K562 (cell line): Measurements from ENCODE around the gene SMG9. TPM values are rescaled to one million over a fixed set of nuclear protein-coding genes. Genes with fewer than 3 reads are reported as not detected.

ENCODE experiments used
- ATAC-seq: fragments of 200-7000 bp; cut with Tn5 transposase; 3 replicates; pipeline ENCODE4 v1.9.1; 2020; ENCODE audit warnings: moderate library complexity
- BruUV-seq: library from RNA; stranded (reverse); fragments of 400-500 nt; replicated peaks from 2 replicates; lab custom pipeline; 2021; lab: Mats Ljungman, UMichigan
- CTCF ChIA-PET: fragments of 300-600 bp; formaldehyde crosslinking; extraction: SDS; loops from one replicate; lab custom pipeline; 2021; ENCODE audit warnings: low intra/inter-chr PET ratio; lab: Yijun Ruan, JAX
- POLR2A ChIA-PET: fragments of 300-600, 350-650 bp; sonication (Branson Sonifier 250); formaldehyde crosslinking; extraction: SDS; loops from one replicate; lab custom pipeline; 2021; ENCODE audit warnings: antibody characterized with exemption, inconsistent platforms; lab: Yijun Ruan, JAX
- DNase-seq, 4 experiments: peaks; one replicate each; pipeline versions ENCODE4 v3.0.0 to v3.0.0-alpha.2; 2011 to 2018; ENCODE audit warnings: low spot score in 3 of 4, mixed read lengths in 3 of 4; ENCODE audit errors: extremely low read depth in 1 of 4
- FAIRE-seq: peaks from 2 replicates; lab custom pipeline; 2011; peaks lifted over from hg19 to GRCh38; lab: Jason Lieb, UNC
- H2AFZ ChIP-seq: 2 replicates; pipeline ENCODE4 v1.6.0; 2011; ENCODE audit warnings: low read depth, low read length, control low read depth, inconsistent platforms
- H3K27ac ChIP-seq: fragments of 200-600 bp; 3 replicates; pipeline ENCODE4 v1.8.0; 2011; ENCODE audit warnings: low read depth, mild to moderate bottlenecking, control low read depth, inconsistent platforms, low read length, moderate library complexity, mixed read lengths; ENCODE audit errors: extremely low read depth
- H3K27me3 ChIP-seq, 2 experiments: fragments of 300-600 bp in 1 of 2; 2 replicates in 1 of 2; 3 replicates in 1 of 2; pipeline versions ENCODE4 v1.6.0 to v1.8.0; 2011; ENCODE audit warnings: inconsistent platforms in 2 of 2, low read length in 2 of 2, mild to moderate bottlenecking in 1 of 2, mixed read lengths in 1 of 2, moderate library complexity in 1 of 2; ENCODE audit not compliant: control insufficient read depth in 2 of 2, insufficient read depth in 2 of 2
- H3K36me3 ChIP-seq: fragments of 300-600 bp; 3 replicates; pipeline ENCODE4 v1.8.0; 2011; ENCODE audit warnings: mild to moderate bottlenecking, low read length, inconsistent platforms; ENCODE audit not compliant: control insufficient read depth, insufficient read depth
- H3K4me1 ChIP-seq, 2 experiments: fragments of 200-600 bp in 1 of 2; replicated peaks in 1 of 2; 2 replicates in 1 of 2; 3 replicates in 1 of 2; pipeline versions ENCODE4 v1.5.1 to v1.8.0; 2011; ENCODE audit warnings: inconsistent platforms in 2 of 2, low read length in 2 of 2, mild to moderate bottlenecking in 1 of 2, mixed read lengths in 1 of 2, moderate library complexity in 1 of 2; ENCODE audit not compliant: control insufficient read depth in 2 of 2, insufficient read depth in 2 of 2
- H3K4me2 ChIP-seq: 2 replicates; pipeline ENCODE4 v1.6.1; 2011; ENCODE audit warnings: low read length, control low read depth, inconsistent platforms, mixed read lengths; ENCODE audit not compliant: insufficient read depth
- H3K4me3 ChIP-seq: fragments of 200-600 bp; sonication (generic), shearing (Covaris generic); 2 replicates; pipeline ENCODE4 v1.5.1; 2016; ENCODE audit warnings: control low read depth, inconsistent platforms
- H3K79me2 ChIP-seq: fragments of 200-600 bp; 3 replicates; pipeline ENCODE4 v1.8.0; 2011; ENCODE audit warnings: low read length, inconsistent platforms; ENCODE audit not compliant: control insufficient read depth, insufficient read depth
- H3K9ac ChIP-seq, 2 experiments: 2 replicates each; pipeline versions ENCODE4 v1.6.0 to v1.6.1; 2011; ENCODE audit warnings: low read depth in 2 of 2, low read length in 2 of 2, control low read depth in 1 of 2, inconsistent platforms in 1 of 2, mild to moderate bottlenecking in 1 of 2, mixed read lengths in 1 of 2; ENCODE audit not compliant: insufficient read depth in 1 of 2
- H3K9me1 ChIP-seq: one replicate; pipeline ENCODE4 v1.6.0; 2011; ENCODE audit warnings: inconsistent platforms, mild to moderate bottlenecking, low read length, moderate library complexity; ENCODE audit not compliant: control insufficient read depth, insufficient read depth
- H3K9me3 ChIP-seq: replicated peaks from 2 replicates; pipeline ENCODE4 v1.5.1; 2011; ENCODE audit warnings: low read depth, low read length, inconsistent platforms; ENCODE audit not compliant: control insufficient read depth, insufficient read depth
- H4K20me1 ChIP-seq: replicated peaks from 2 replicates; pipeline ENCODE4 v1.6.1; 2011; ENCODE audit warnings: low read length, inconsistent platforms, mixed read lengths; ENCODE audit not compliant: control insufficient read depth, insufficient read depth
- ARID2 ChIP-seq: fragments of 450-650 bp; IDR thresholded peaks from 2 replicates; pipeline ENCODE4 v1.6.1; 2017; ENCODE audit warnings: antibody characterized with exemption, mild to moderate bottlenecking
- BDP1 ChIP-seq: IDR thresholded peaks from 3 replicates; pipeline ENCODE4 v1.6.1; 2011; ENCODE audit not compliant: insufficient read length, insufficient read depth
- BHLHE40 ChIP-seq: IDR thresholded peaks from 2 replicates; pipeline ENCODE4 v1.6.1; 2011; ENCODE audit warnings: low read length, improper control_type of control experiment
- BRD4 ChIP-seq: fragments of 200-600 bp; sonication (generic); IDR thresholded peaks from 2 replicates; pipeline ENCODE4 v1.6.1; 2017; ENCODE audit warnings: inconsistent platforms
- HNRNPLL ChIP-seq: fragments of 200-400 bp; formaldehyde crosslinking; IDR thresholded peaks from 2 replicates; pipeline ENCODE4 v1.6.1; 2017; ENCODE audit warnings: low read length, low read depth, mild to moderate bottlenecking; ENCODE audit not compliant: poor library complexity, severe bottlenecking
- KLF1 ChIP-seq: fragments of 450-650 bp; IDR thresholded peaks from 2 replicates; pipeline ENCODE4 v1.6.1; 2016; ENCODE audit warnings: missing genetic modification characterization, missing compliant biosample characterization
- MEF2A ChIP-seq: IDR thresholded peaks from 2 replicates; pipeline ENCODE4 v1.6.1; 2011; ENCODE audit warnings: low read depth, mild to moderate bottlenecking, low read length, moderate library complexity; ENCODE audit not compliant: control insufficient read depth
- NEUROD1 ChIP-seq: fragments of 150-350 bp; IDR thresholded peaks from 2 replicates; pipeline ENCODE4 v1.6.1; 2014; ENCODE audit warnings: borderline replicate concordance, low read length, low read depth; ENCODE audit not compliant: partially characterized antibody
- OTX1 ChIP-seq: fragments of 450-650 bp; formaldehyde crosslinking; IDR thresholded peaks from 2 replicates; pipeline ENCODE4 v1.4.0; 2022; ENCODE audit warnings: mild to moderate bottlenecking
- SAFB ChIP-seq: fragments of 200-400 bp; formaldehyde crosslinking; IDR thresholded peaks from 2 replicates; pipeline ENCODE4 v1.6.1; 2017; ENCODE audit warnings: low read depth, low read length, borderline replicate concordance
- STAG1 ChIP-seq: sonication (generic); formaldehyde crosslinking; IDR thresholded peaks from 2 replicates; pipeline ENCODE4 v1.5.0; 2020; ENCODE audit warnings: missing genetic modification reagents, borderline replicate concordance
- TAF7 ChIP-seq: fragments of 450-650 bp; IDR thresholded peaks from 2 replicates; pipeline ENCODE4 v1.6.1; 2016; ENCODE audit warnings: missing genetic modification characterization, missing compliant biosample characterization
- ZFX ChIP-seq: sonication (generic); formaldehyde crosslinking; IDR thresholded peaks from 2 replicates; pipeline ENCODE4 v1.8.0; 2022; ENCODE audit warnings: mild to moderate bottlenecking, missing genetic modification reagents, moderate library complexity
- ZNF212 ChIP-seq: fragments of 450-650 bp; formaldehyde crosslinking; IDR thresholded peaks from 2 replicates; pipeline ENCODE4 v1.4.0; 2020; ENCODE audit warnings: mild to moderate bottlenecking
- WGBS: fragments of 100-300 bp; shearing (Covaris generic); methylation state at CpG from one replicate; pipeline ENCODE4 v1.1.6; 2016; ENCODE audit warnings: low coverage, mixed read lengths; ENCODE audit not compliant: insufficient coverage; ENCODE audit errors: missing lambda C conversion rate; 5-methylcytosine and 5-hydroxymethylcytosine counted together
- in situ Hi-C: fragments of 300-500 bp; cut with MboI; formaldehyde crosslinking; loops from 4 replicates; pipeline ENCODE4 v1.15.0; 2018; ENCODE audit warnings: inconsistent platforms, mixed read lengths
- intact Hi-C: fragments of 100-400 bp; cut with micrococcal nuclease; formaldehyde crosslinking; loops from 2 replicates; pipeline ENCODE4 v1.14.2; 2022
- polyA plus RNA-seq, 8 experiments: library from polyadenylated mRNA; depleted of rRNA in 4 of 8; stranded (reverse) in 5 of 8; unstranded in 3 of 8; fragments of >200 nt; fragmentation: Nextera tagmentation in 2 of 8; fragmentation: Illumina TruSeq in 1 of 8; extraction: Ambion mirVana in 2 of 8; extraction: Trizol in 1 of 8; gene quantifications; 2 replicates each; pipeline versions ENCODE4 v1.2.1 to v1.2.3, GENCODE V29; 2011 to 2014; ENCODE audit warnings: inconsistent platforms in 1 of 8, missing spikeins in 1 of 8
- total RNA-seq, 7 experiments: library from RNA; depleted of rRNA in 6 of 7; stranded (reverse); fragments of >200 nt in 6 of 7; fragmentation: Illumina TruSeq in 2 of 7; extraction: Trizol in 2 of 7; gene quantifications; 2 replicates each; pipeline versions ENCODE4 v1.2.1 to v1.2.3, GENCODE V29; 2011 to 2021; ENCODE audit warnings: low replicate concordance in 1 of 7
- TF ChIP-seq, protein P1 (sequence below): sonication (generic); formaldehyde crosslinking; IDR thresholded peaks from 2 replicates; pipeline ENCODE4 v1.8.1; 2023; ENCODE audit warnings: mild to moderate bottlenecking, missing genetic modification reagents
- TF ChIP-seq, protein P2 (sequence below): fragments of 450-650 bp; formaldehyde crosslinking; IDR thresholded peaks from 2 replicates; pipeline ENCODE4 v1.4.0; 2022; ENCODE audit warnings: mild to moderate bottlenecking, moderate library complexity

Gene SMG9
- total and polyA plus RNA-seq, 9 of the 15 experiments (the other 6 are each of a cell fraction or from before 2014, with no cell fraction given) = 1.7 to 79.7 (median 40.2) TPM

DNA sequence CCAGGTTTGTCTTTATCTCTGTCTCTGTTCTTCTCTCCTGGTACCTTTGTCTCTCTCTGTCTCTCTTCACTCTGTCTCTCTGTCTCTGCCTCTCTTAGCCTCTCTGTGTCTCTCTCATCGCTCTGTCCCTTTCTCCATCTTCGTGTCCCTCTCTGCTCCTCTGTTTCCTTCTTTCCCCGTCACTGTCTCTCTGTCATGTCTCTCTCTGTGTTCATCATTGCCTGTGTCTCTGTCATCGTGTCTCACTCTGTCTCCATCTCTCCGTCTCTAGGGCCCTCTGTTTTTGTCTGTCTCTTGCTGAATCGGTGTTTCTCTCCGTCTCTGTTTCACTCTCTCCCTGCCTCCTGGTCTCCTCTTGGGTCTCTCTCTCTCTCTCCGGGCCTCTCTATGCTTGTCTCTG is 28.9 kb upstream of the SMG9 start (continued):
- no peak for TF ChIP-seq TAF7
- TF ChIP-seq ZFX = no peak
- TF ChIP-seq BRD4 = no peak
- TF ChIP-seq BDP1 = no peak
- TF ChIP-seq STAG1 (CRISPR knock-in tag) = no peak
- no peak for TF ChIP-seq ZNF212 (CRISPR knock-in tag)
- no peak for TF ChIP-seq HNRNPLL

DNA sequence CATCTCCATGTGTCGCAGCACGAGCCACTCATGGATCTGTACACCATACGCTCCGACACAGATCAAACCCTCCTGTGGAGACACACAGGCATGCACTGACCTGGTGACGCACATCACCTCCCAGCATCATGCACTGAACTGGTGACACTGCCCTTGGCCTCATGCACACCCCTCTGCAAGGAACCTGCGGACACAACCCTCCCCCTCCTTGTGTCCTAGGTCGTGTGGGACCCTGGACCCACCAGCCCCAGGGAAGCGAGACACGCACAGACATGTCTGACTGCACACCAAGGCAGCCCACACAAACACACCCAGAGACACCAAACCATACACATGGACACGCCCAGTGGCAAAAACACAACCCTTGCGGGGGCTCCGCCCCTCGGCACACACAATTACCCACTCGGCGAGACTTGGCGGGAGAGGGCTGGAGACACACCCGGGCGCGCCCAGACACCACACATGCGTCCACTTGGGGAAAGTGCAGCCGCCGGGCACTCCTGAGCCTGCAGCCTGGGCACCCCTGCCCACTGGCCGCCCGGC is 28.0 kb upstream of the SMG9 start:
- CTCF ChIA-PET = no interaction called here
- peaks cover 43% of the 10 kb centered on the region for H3K79me2 ChIP-seq
- peak overlapping the region; percentile 72 for H3K4me2 ChIP-seq
- POLR2A ChIA-PET = no interaction called here
- no peaks in the 10 kb centered on the region for H3K27me3 ChIP-seq
- 48% methylated on average over 23 of the region's 24 CpGs for WGBS
- peak in 3 of 4 experiments; percentile 56 to 59 (median 56) for DNase-seq
- peak overlapping the region; percentile 85 for H2AFZ ChIP-seq
- peak; percentile 19 for FAIRE-seq
- H3K36me3 ChIP-seq = no peaks in the 10 kb centered on the region
- no peak overlapping the region for H3K4me3 ChIP-seq
- in situ Hi-C loops (loop anchor here (5.0 kb wide), 1 partner anchor 35 kb away; no protein-coding TSS in a partner anchor), intact Hi-C loops (no loop called here)
- H3K27ac ChIP-seq = peak overlapping the region; percentile 71
- ATAC-seq = peak; percentile 2; the same call in 1 of the 3 replicates
- H3K9me3 ChIP-seq = no peaks in the 10 kb centered on the region
- no TSS peak for BruUV-seq
- peaks cover 62 to 74% of the 10 kb centered on the region in 2 experiments for H3K4me1 ChIP-seq
- H4K20me1 ChIP-seq = no peaks in the 10 kb centered on the region
- H3K9me1 ChIP-seq = no peaks in the 10 kb centered on the region
- H3K9ac ChIP-seq = peak overlapping the region; percentile 48 to 81
- TF ChIP-seq MEF2A (no peak), KLF1 (tag) (0 out of 2 replicates have a peak, but pooled peaks have one; percentile 31), SAFB (peak; percentile 34; the same call in 1 of the 2 replicates), OTX1 (CRISPR knock-in tag) (no peak), NEUROD1 (no peak), BHLHE40 (peak; percentile 3; the same call in 1 of the 2 replicates), ARID2 (no peak)
- TF ChIP-seq, protein P1, sequence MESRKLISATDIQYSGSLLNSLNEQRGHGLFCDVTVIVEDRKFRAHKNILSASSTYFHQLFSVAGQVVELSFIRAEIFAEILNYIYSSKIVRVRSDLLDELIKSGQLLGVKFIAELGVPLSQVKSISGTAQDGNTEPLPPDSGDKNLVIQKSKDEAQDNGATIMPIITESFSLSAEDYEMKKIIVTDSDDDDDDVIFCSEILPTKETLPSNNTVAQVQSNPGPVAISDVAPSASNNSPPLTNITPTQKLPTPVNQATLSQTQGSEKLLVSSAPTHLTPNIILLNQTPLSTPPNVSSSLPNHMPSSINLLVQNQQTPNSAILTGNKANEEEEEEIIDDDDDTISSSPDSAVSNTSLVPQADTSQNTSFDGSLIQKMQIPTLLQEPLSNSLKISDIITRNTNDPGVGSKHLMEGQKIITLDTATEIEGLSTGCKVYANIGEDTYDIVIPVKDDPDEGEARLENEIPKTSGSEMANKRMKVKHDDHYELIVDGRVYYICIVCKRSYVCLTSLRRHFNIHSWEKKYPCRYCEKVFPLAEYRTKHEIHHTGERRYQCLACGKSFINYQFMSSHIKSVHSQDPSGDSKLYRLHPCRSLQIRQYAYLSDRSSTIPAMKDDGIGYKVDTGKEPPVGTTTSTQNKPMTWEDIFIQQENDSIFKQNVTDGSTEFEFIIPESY (CRISPR knock-in tag) = peak; percentile 57; the same call in 1 of the 2 replicates
- TF ChIP-seq, protein P2, sequence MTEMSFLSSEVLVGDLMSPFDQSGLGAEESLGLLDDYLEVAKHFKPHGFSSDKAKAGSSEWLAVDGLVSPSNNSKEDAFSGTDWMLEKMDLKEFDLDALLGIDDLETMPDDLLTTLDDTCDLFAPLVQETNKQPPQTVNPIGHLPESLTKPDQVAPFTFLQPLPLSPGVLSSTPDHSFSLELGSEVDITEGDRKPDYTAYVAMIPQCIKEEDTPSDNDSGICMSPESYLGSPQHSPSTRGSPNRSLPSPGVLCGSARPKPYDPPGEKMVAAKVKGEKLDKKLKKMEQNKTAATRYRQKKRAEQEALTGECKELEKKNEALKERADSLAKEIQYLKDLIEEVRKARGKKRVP (CRISPR knock-in tag) = no peak
